Mucosa of stomach (tissue), 1 donor: ENCODE results near the gene DGUOK.
A peak's percentile ranks its signal among the peaks of the same experiment; 100 is the strongest.

Experiments
- H3K27me3 ChIP-seq: one replicate; pipeline ENCODE4 v1.7.0; 2013; ENCODE audit warnings: mild to moderate bottlenecking, low read length; ENCODE audit not compliant: control insufficient read depth, insufficient read depth
- H3K36me3 ChIP-seq: one replicate; pipeline ENCODE4 v1.7.0; 2013; ENCODE audit warnings: low read length; ENCODE audit not compliant: control insufficient read depth, insufficient read depth
- H3K4me1 ChIP-seq: one replicate; pipeline ENCODE4 v1.7.0; 2013; ENCODE audit warnings: mild to moderate bottlenecking, low read length; ENCODE audit not compliant: control insufficient read depth, insufficient read depth
- H3K4me3 ChIP-seq: one replicate; pipeline ENCODE4 v1.7.0; 2013; ENCODE audit warnings: low read length
- H3K9ac ChIP-seq: one replicate; pipeline ENCODE4 v1.7.0; 2013; ENCODE audit warnings: mild to moderate bottlenecking, low read length, moderate library complexity
- H3K9me3 ChIP-seq: one replicate; pipeline ENCODE4 v1.7.0; 2013; ENCODE audit warnings: mild to moderate bottlenecking, low read length, moderate library complexity; ENCODE audit not compliant: control insufficient read depth
- donor health status: Pancreatic carcinoma.

Gene DGUOK

GRCh38 chr2:74002505-74003421 is 76.1 kb downstream of the DGUOK start:
- H3K36me3 ChIP-seq: no peaks in the 10 kb centered on the region
- peak overlapping the region; percentile 62 for H3K9ac ChIP-seq
- H3K27me3 ChIP-seq: no peaks in the 10 kb centered on the region
- peak overlapping the region; percentile 46 for H3K4me3 ChIP-seq
- H3K9me3 ChIP-seq: no peaks in the 10 kb centered on the region
- H3K4me1 ChIP-seq: peaks cover 41% of the 10 kb centered on the region

- no peaks in the 10 kb centered on the region for H3K36me3 ChIP-seq
- H3K27me3 ChIP-seq: no peaks in the 10 kb centered on the region
- H3K9me3 ChIP-seq: no peaks in the 10 kb centered on the region
- no peak overlapping the region for H3K4me3 ChIP-seq
- peaks cover 41% of the 10 kb centered on the region for H3K4me1 ChIP-seq
- no peak overlapping the region for H3K9ac ChIP-seq
Measured at GRCh38 chr2:74003494-74004211, 77.0 kb downstream of the DGUOK start.

GRCh38 chr2:74004212-74005182 is 77.8 kb downstream of the DGUOK start:
- Histone ChIP-seq H3K4me3 (no peak overlapping the region), H3K27me3 (no peaks in the 10 kb centered on the region), H3K9me3 (no peaks in the 10 kb centered on the region), H3K4me1 (peaks cover 40% of the 10 kb centered on the region), H3K9ac (no peak overlapping the region), H3K36me3 (no peaks in the 10 kb centered on the region)

- H3K27me3 ChIP-seq: no peaks in the 10 kb centered on the region
- H3K9ac ChIP-seq: no peak overlapping the region
- H3K4me3 ChIP-seq: no peak overlapping the region
- H3K9me3 ChIP-seq: no peaks in the 10 kb centered on the region
- H3K36me3 ChIP-seq: no peaks in the 10 kb centered on the region
- H3K4me1 ChIP-seq: peaks cover 39% of the 10 kb centered on the region
Measured at GRCh38 chr2:74005786-74006185, 79.1 kb downstream of the DGUOK start.

GRCh38 chr2:74006459-74006858 is 79.8 kb downstream of the DGUOK start:
- no peak overlapping the region for H3K4me3 ChIP-seq
- H3K27me3 ChIP-seq: no peaks in the 10 kb centered on the region
- no peak overlapping the region for H3K9ac ChIP-seq
- no peaks in the 10 kb centered on the region for H3K9me3 ChIP-seq
- no peaks in the 10 kb centered on the region for H3K36me3 ChIP-seq
- peaks cover 38% of the 10 kb centered on the region for H3K4me1 ChIP-seq

- Histone ChIP-seq H3K9me3 (no peaks in the 10 kb centered on the region), H3K36me3 (no peaks in the 10 kb centered on the region), H3K27me3 (no peaks in the 10 kb centered on the region), H3K9ac (no peak overlapping the region), H3K4me1 (peaks cover 32% of the 10 kb centered on the region), H3K4me3 (no peak overlapping the region)
Measured at GRCh38 chr2:74007121-74007520, 80.4 kb downstream of the DGUOK start.

GRCh38 chr2:74007711-74008110 is 81.0 kb downstream of the DGUOK start:
- no peaks in the 10 kb centered on the region for H3K9me3 ChIP-seq
- H3K4me1 ChIP-seq: peaks cover 32% of the 10 kb centered on the region
- no peak overlapping the region for H3K4me3 ChIP-seq
- H3K9ac ChIP-seq: no peak overlapping the region
- no peaks in the 10 kb centered on the region for H3K27me3 ChIP-seq
- no peaks in the 10 kb centered on the region for H3K36me3 ChIP-seq
